H1 (cell line): ENCODE results near the gene TSPAN9. TPM values are rescaled to one million over a fixed set of nuclear protein-coding genes. Genes with fewer than 3 reads are reported as not detected.

Source experiments
- CTCF ChIA-PET: fragments of 300-600 bp; sonication (Branson Sonifier 250); formaldehyde crosslinking; loops from one replicate; lab custom pipeline; 2021; ENCODE audit not compliant: partially characterized antibody; lab: Charles Lee
- POLR2A ChIA-PET: fragments of 300-600 bp; sonication (Branson Sonifier 250); formaldehyde crosslinking; loops from one replicate; lab custom pipeline; 2021; ENCODE audit warnings: inconsistent platforms; ENCODE audit not compliant: partially characterized antibody; lab: Charles Lee
- DNase-seq, 2 experiments: peaks; one replicate each; pipeline versions ENCODE4 v3.0.0 to v3.0.0-alpha.2; 2010 to 2022; ENCODE audit warnings: low spot score in 2 of 2, low read depth in 1 of 2, mixed read lengths in 1 of 2
- FAIRE-seq: peaks from 2 replicates; lab custom pipeline; 2011; peaks lifted over from hg19 to GRCh38; lab: Jason Lieb, UNC
- H2AFZ ChIP-seq: 2 replicates; pipeline ENCODE4 v1.8.1; 2012; ENCODE audit warnings: low read length, inconsistent platforms
- H2AK5ac ChIP-seq: 2 replicates; pipeline ENCODE4 v1.6.1; 2013; ENCODE audit warnings: low read depth, low read length
- H2BK120ac ChIP-seq: replicated peaks from 2 replicates; pipeline ENCODE3; 2013; ENCODE audit warnings: low read depth, low read length, inconsistent platforms
- H2BK12ac ChIP-seq: 2 replicates; pipeline ENCODE4 v1.6.1; 2013; ENCODE audit warnings: low read depth, low read length
- H2BK15ac ChIP-seq: 2 replicates; pipeline ENCODE4 v1.6.1; 2013; ENCODE audit warnings: low read length
- H2BK20ac ChIP-seq: 2 replicates; pipeline ENCODE4 v1.6.1; 2013; ENCODE audit warnings: low read length
- H2BK5ac ChIP-seq: 2 replicates; pipeline ENCODE4 v1.6.1; 2013; ENCODE audit warnings: low read depth, low read length
- H3K14ac ChIP-seq: 2 replicates; pipeline ENCODE4 v1.6.1; 2013; ENCODE audit warnings: inconsistent platforms; ENCODE audit not compliant: insufficient read length
- H3K18ac ChIP-seq: 2 replicates; pipeline ENCODE4 v1.6.1; 2013; ENCODE audit warnings: low read length; ENCODE audit errors: extremely low read depth
- H3K23ac ChIP-seq: 2 replicates; pipeline ENCODE4 v1.6.1; 2013; ENCODE audit warnings: inconsistent platforms; ENCODE audit not compliant: insufficient read length
- H3K23me2 ChIP-seq: 2 replicates; pipeline ENCODE4 v1.6.1; 2013; ENCODE audit warnings: low read depth, low read length
- H3K27ac ChIP-seq: 2 replicates; pipeline ENCODE4 v1.6.1; 2011; ENCODE audit warnings: low read depth, low read length, inconsistent platforms
- H3K27me3 ChIP-seq, 4 experiments: replicated peaks in 1 of 4; 1 replicate in 1 of 4; 2 replicates in 3 of 4; pipeline versions ENCODE4 v1.6.1 to v1.8.1; 2011 to 2013; ENCODE audit warnings: low read length in 3 of 4, mild to moderate bottlenecking in 3 of 4, inconsistent platforms in 2 of 4, mixed read lengths in 2 of 4, moderate library complexity in 1 of 4; ENCODE audit not compliant: control insufficient read depth in 3 of 4, insufficient read depth in 3 of 4; ENCODE audit errors: extremely low read depth in 1 of 4
- H3K36me3 ChIP-seq, 4 experiments: 2 replicates each; pipeline versions ENCODE4 v1.6.1 to v1.8.1; 2011 to 2013; ENCODE audit warnings: mild to moderate bottlenecking in 4 of 4, low read length in 3 of 4, moderate library complexity in 2 of 4, control low read depth in 1 of 4, inconsistent platforms in 1 of 4; ENCODE audit not compliant: insufficient read depth in 4 of 4, control insufficient read depth in 2 of 4
- H3K4ac ChIP-seq: replicated peaks from 2 replicates; pipeline ENCODE3; 2013; ENCODE audit warnings: low read length, low read depth, mixed read lengths, inconsistent platforms; ENCODE audit not compliant: insufficient read length
- H3K4me1 ChIP-seq, 4 experiments: replicated peaks in 1 of 4; 1 replicate in 1 of 4; 2 replicates in 3 of 4; pipeline versions ENCODE4 v1.6.1 to v1.8.1; 2011 to 2013; ENCODE audit warnings: low read length in 3 of 4, inconsistent platforms in 2 of 4, mixed read lengths in 1 of 4; ENCODE audit not compliant: insufficient read depth in 4 of 4, control insufficient read depth in 3 of 4
- H3K4me2 ChIP-seq, 2 experiments: 2 replicates each; pipeline versions ENCODE4 v1.6.1 to v1.8.1; 2011 to 2013; ENCODE audit warnings: low read depth in 2 of 2, low read length in 2 of 2, control low read depth in 1 of 2, inconsistent platforms in 1 of 2, mild to moderate bottlenecking in 1 of 2; ENCODE audit not compliant: insufficient read depth in 1 of 2
- H3K4me3 ChIP-seq, 4 experiments: fragments of 200-600, 300-600 bp in 1 of 4; sonication (generic), shearing (Covaris generic), sonication (Bioruptor Twin) in 1 of 4; 2 replicates each; pipeline versions ENCODE4 v1.5.1 to v1.8.1; 2011 to 2016; ENCODE audit warnings: low read length in 4 of 4, low read depth in 3 of 4, control low read depth in 2 of 4, inconsistent platforms in 2 of 4, mild to moderate bottlenecking in 2 of 4, mixed read lengths in 1 of 4, moderate library complexity in 1 of 4; ENCODE audit not compliant: insufficient read depth in 2 of 4; ENCODE audit errors: extremely low read depth in 1 of 4
- H3K56ac ChIP-seq: replicated peaks from 2 replicates; pipeline ENCODE3; 2013; ENCODE audit warnings: low read depth, mild to moderate bottlenecking, mixed read lengths, low read length, inconsistent platforms; ENCODE audit not compliant: insufficient read length
- H3K79me1 ChIP-seq: 2 replicates; pipeline ENCODE4 v1.6.1; 2013; ENCODE audit warnings: low read depth, low read length, control low read depth
- H3K79me2 ChIP-seq, 2 experiments: 2 replicates each; pipeline versions ENCODE4 v1.6.1 to v1.8.1; 2012 to 2013; ENCODE audit warnings: low read length in 2 of 2, mild to moderate bottlenecking in 2 of 2, inconsistent platforms in 1 of 2; ENCODE audit not compliant: insufficient read depth in 2 of 2, control insufficient read depth in 1 of 2
- H3K9ac ChIP-seq, 4 experiments: replicated peaks in 1 of 4; 1 replicate in 1 of 4; 2 replicates in 3 of 4; pipeline versions ENCODE4 v1.6.1 to v1.8.1; 2011 to 2013; ENCODE audit warnings: low read depth in 3 of 4, low read length in 3 of 4, control low read depth in 2 of 4, mild to moderate bottlenecking in 2 of 4, moderate library complexity in 2 of 4, inconsistent platforms in 1 of 4; ENCODE audit errors: extremely low read depth in 1 of 4
- H3K9me3 ChIP-seq, 2 experiments: 2 replicates each; pipeline versions ENCODE4 v1.6.1 to v1.8.1; 2012 to 2013; ENCODE audit warnings: mild to moderate bottlenecking in 2 of 2, moderate library complexity in 2 of 2, control low read depth in 1 of 2, inconsistent platforms in 1 of 2, low read depth in 1 of 2, low read length in 1 of 2, mixed read lengths in 1 of 2; ENCODE audit not compliant: insufficient read depth in 2 of 2
- H4K20me1 ChIP-seq, 2 experiments: replicated peaks in 1 of 2; 2 replicates each; pipeline versions ENCODE3 to v1.8.1; 2011 to 2013; ENCODE audit warnings: inconsistent platforms in 2 of 2, low read length in 2 of 2, mild to moderate bottlenecking in 1 of 2; ENCODE audit not compliant: insufficient read depth in 2 of 2, control insufficient read depth in 1 of 2
- H4K5ac ChIP-seq: 2 replicates; pipeline ENCODE4 v1.6.1; 2013; ENCODE audit warnings: low read length, low read depth, mixed read lengths, inconsistent platforms; ENCODE audit not compliant: insufficient read length
- H4K8ac ChIP-seq: 2 replicates; pipeline ENCODE4 v1.8.0; 2013; ENCODE audit warnings: mild to moderate bottlenecking, moderate library complexity, low read length, inconsistent platforms; ENCODE audit not compliant: insufficient read depth; ENCODE audit errors: extremely low read depth
- H4K91ac ChIP-seq: replicated peaks from 2 replicates; pipeline ENCODE3; 2013; ENCODE audit warnings: low read length, mixed read lengths, inconsistent platforms; ENCODE audit not compliant: insufficient read length
- ASH2L ChIP-seq: fragments of 200-600, 300-600 bp; sonication (generic); IDR thresholded peaks from one replicate; pipeline ENCODE4 v1.7.1; 2017; ENCODE audit warnings: low read length
- CTBP2 ChIP-seq: IDR thresholded peaks from 2 replicates; pipeline ENCODE4 v1.7.0; 2011; ENCODE audit warnings: borderline replicate concordance, mild to moderate bottlenecking, moderate library complexity, mixed read lengths, low read length; ENCODE audit not compliant: insufficient read depth, insufficient read length
- EGR1 ChIP-seq: IDR thresholded peaks from 2 replicates; pipeline ENCODE4 v1.6.1; 2011; ENCODE audit warnings: low read depth, low read length, borderline replicate concordance
- FOSL1 ChIP-seq: IDR thresholded peaks from 2 replicates; pipeline ENCODE4 v1.6.1; 2011; ENCODE audit warnings: mild to moderate bottlenecking, low read depth, low read length, moderate library complexity; ENCODE audit not compliant: insufficient read depth
- GTF2F1 ChIP-seq: IDR thresholded peaks from 2 replicates; pipeline ENCODE4 v1.6.1; 2012; ENCODE audit warnings: low read depth, low read length, improper control_type of control experiment, borderline replicate concordance
- RXRA ChIP-seq: IDR thresholded peaks from 2 replicates; pipeline ENCODE4 v1.6.1; 2011; ENCODE audit warnings: low read depth, mild to moderate bottlenecking, low read length, moderate library complexity; ENCODE audit not compliant: insufficient read depth
- SIX5 ChIP-seq: IDR thresholded peaks from 2 replicates; pipeline ENCODE4 v1.6.1; 2011; ENCODE audit warnings: mild to moderate bottlenecking, low read depth, low read length
- WGBS, 2 experiments: shearing (Covaris generic) in 1 of 2; methylation state at CpG; one replicate each; pipeline versions ENCODE4 v1.1.6 to v1.1.7; 2013 to 2015; ENCODE audit warnings: low lambda C conversion rate in 2 of 2, mixed read lengths in 2 of 2, inconsistent platforms in 1 of 2, low coverage in 1 of 2, missing lambda C conversion rate in 1 of 2; ENCODE audit not compliant: insufficient replicate concordance in 2 of 2, insufficient coverage in 1 of 2, insufficient read length in 1 of 2; ENCODE audit errors: extremely low coverage in 1 of 2, missing lambda C conversion rate in 1 of 2; 5-methylcytosine and 5-hydroxymethylcytosine counted together
- polyA plus RNA-seq, 7 experiments: library from polyadenylated mRNA; depleted of rRNA in 3 of 7; stranded (reverse) in 5 of 7; unstranded in 2 of 7; fragments of >200 nt in 5 of 7; fragments of 200-250 nt in 2 of 7; gene quantifications; 1 replicate in 5 of 7; 2 replicates in 1 of 7; 4 replicates in 1 of 7; pipeline versions ENCODE4 v1.2.1 to v1.2.3, GENCODE V29; 2011 to 2013; ENCODE audit warnings: missing spikeins in 2 of 7, mixed read lengths in 2 of 7
- total RNA-seq: library from RNA; stranded (reverse); fragmentation: NEBNext Ultra II Directional; extraction: Animal tissue kit (Norgen Biotek cat#: 25700); gene quantifications from 2 replicates; pipeline ENCODE4 v1.2.1, GENCODE V29; 2021
- TF ChIP-seq, protein P1 (sequence below): IDR thresholded peaks from 2 replicates; pipeline ENCODE4 v1.6.1; 2012; ENCODE audit warnings: inconsistent platforms

TSPAN9 gene
- total and polyA plus RNA-seq, 2 of the 8 experiments (the other 6 are each of a cell fraction or from before 2014, with no cell fraction given): 11.5 to 29.1 TPM

DNA sequence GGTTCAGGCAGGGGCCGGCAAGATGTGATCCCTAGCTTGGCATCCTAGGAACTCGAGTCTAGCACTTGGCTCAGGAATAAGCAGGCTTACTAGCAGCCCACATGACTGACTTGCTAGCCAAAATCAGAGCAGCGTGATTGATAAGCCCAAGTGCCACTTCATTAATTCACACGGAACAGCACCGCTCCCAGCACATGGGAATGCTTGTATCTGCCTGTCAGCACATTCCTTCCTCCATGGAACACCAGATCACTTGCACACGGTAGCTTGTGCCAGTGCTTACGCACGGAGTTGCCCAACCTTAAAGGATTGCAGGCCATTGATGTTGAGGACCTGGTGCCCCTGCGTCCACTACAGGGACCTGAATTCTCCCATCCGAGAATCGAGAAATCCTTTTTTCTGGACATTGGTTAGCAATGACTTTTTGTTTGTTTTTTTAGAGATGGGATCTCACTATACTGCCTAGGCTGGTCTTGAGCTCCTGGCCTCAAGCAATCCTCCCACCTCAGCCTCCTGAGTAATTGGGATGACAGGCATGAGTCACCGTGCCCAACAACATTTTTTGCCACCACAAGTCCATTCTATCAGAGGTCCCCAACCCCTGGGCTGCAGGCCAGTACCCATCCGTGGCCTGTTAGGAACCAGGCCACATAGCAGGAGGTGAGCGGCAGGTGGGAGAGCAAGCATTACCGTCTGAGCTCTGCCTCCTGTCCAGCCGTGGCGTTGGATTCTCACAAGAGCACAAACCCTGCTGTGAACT, 30.6 kb upstream of the TSPAN9 start:
- Histone ChIP-seq H3K79me1 (no peaks in the 10 kb centered on the region), H3K4ac (no peak overlapping the region), H3K56ac (no peak overlapping the region), H3K4me1 (peaks cover 0 to 5% (median 2%) of the 10 kb centered on the region in 4 experiments; a peak in 4 of 7 replicates), H3K4me3 (no peak overlapping the region), H2BK5ac (no peak overlapping the region), H3K79me2 (no peaks in the 10 kb centered on the region), H4K91ac (no peak overlapping the region), H3K9ac (no peak overlapping the region), H3K27ac (no peak overlapping the region), H4K5ac (no peak overlapping the region), H3K18ac (no peak overlapping the region), H4K20me1 (peaks cover 0 to 3% of the 10 kb centered on the region in 2 experiments), H3K9me3 (no peaks in the 10 kb centered on the region), H3K4me2 (no peak overlapping the region), H4K8ac (no peak overlapping the region), H3K27me3 (no peaks in the 10 kb centered on the region), H2BK12ac (no peak overlapping the region), H2AFZ (no peak overlapping the region), H3K23me2 (no peaks in the 10 kb centered on the region), H2AK5ac (no peak overlapping the region), H2BK120ac (no peak overlapping the region), H3K36me3 (peaks cover 0 to 10% (median 3%) of the 10 kb centered on the region in 4 experiments; a peak in 3 of 8 replicates), H3K14ac (no peak overlapping the region), H3K23ac (no peak overlapping the region), H2BK15ac (no peak overlapping the region), H2BK20ac (no peak overlapping the region)
- WGBS, 2 experiments: 84% methylated on average over 17 of the region's 17 CpGs; no CpG with 5 or more reads in 1 of the 2 experiments
- DNase-seq: peak in 1 of 2 experiments; percentile 41
- TF ChIP-seq, protein P1, sequence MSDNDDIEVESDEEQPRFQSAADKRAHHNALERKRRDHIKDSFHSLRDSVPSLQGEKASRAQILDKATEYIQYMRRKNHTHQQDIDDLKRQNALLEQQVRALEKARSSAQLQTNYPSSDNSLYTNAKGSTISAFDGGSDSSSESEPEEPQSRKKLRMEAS: no peak
- TF ChIP-seq ASH2L (no peak), CTBP2 (no peak), FOSL1 (no peak), EGR1 (no peak), GTF2F1 (no peak), SIX5 (no peak), RXRA (no peak)
- CTCF ChIA-PET: interaction anchor here (0.7 to 1.6 kb wide), 3 partner anchors 88 to 200 kb away, joined by 3 read pairs; no protein-coding TSS in a partner anchor
- FAIRE-seq: no peak
- POLR2A ChIA-PET: interaction anchor here (0.9 to 1.8 kb wide), 2 partner anchors 9 to 47 kb away, joined by 3 read pairs; no protein-coding TSS in a partner anchor
